NK-92 treated with Interleukin-12 subunit alpha and Interleukin-12 subunit beta, amount 100 ng/mL, for 24 hours (cell line): Measurements from ENCODE around the gene CDH6.

Source experiments
- DNase-seq: peaks from one replicate; lab custom pipeline; 2025; lab: John Stamatoyannopoulos, UW

The CDH6 gene

GRCh38 chr5:31250201-31250600 lies 56.7 kb downstream of the CDH6 start:
- no peak for DNase-seq

- DNase-seq: no peak
Measured at GRCh38 chr5:31251032-31251431, 57.5 kb downstream of the CDH6 start.

GRCh38 chr5:31255041-31255440 lies 61.6 kb downstream of the CDH6 start:
- DNase-seq: no peak

- no peak for DNase-seq
Measured at GRCh38 chr5:31268256-31268655, 74.8 kb downstream of the CDH6 start.

- DNase-seq: no peak
Measured at GRCh38 chr5:31268686-31269085, 75.2 kb downstream of the CDH6 start.

GRCh38 chr5:31269259-31269658 lies 75.8 kb downstream of the CDH6 start:
- no peak for DNase-seq

GRCh38 chr5:31270396-31270795 lies 76.9 kb downstream of the CDH6 start:
- DNase-seq: no peak

GRCh38 chr5:31271567-31271966 lies 78.1 kb downstream of the CDH6 start:
- DNase-seq: no peak

GRCh38 chr5:31273161-31273560 lies 79.7 kb downstream of the CDH6 start:
- DNase-seq: no peak

GRCh38 chr5:31273631-31274378 lies 80.3 kb downstream of the CDH6 start:
- DNase-seq: no peak

- no peak for DNase-seq
Measured at GRCh38 chr5:31280210-31280609, 86.7 kb downstream of the CDH6 start.

- DNase-seq: no peak
Measured at GRCh38 chr5:31283326-31283725, 89.8 kb downstream of the CDH6 start.

GRCh38 chr5:31285025-31285424 lies 91.5 kb downstream of the CDH6 start:
- no peak for DNase-seq

- no peak for DNase-seq
Measured at GRCh38 chr5:31287985-31288384, 94.5 kb downstream of the CDH6 start.

GRCh38 chr5:31289429-31289828 lies 95.9 kb downstream of the CDH6 start:
- DNase-seq: no peak

- no peak for DNase-seq
Measured at GRCh38 chr5:31291323-31291854, 97.9 kb downstream of the CDH6 start.

GRCh38 chr5:31300501-31300900 lies 107.0 kb downstream of the CDH6 start:
- DNase-seq: no peak

- no peak for DNase-seq
Measured at GRCh38 chr5:31301833-31302232, 108.3 kb downstream of the CDH6 start.

GRCh38 chr5:31303688-31304087 lies 110.2 kb downstream of the CDH6 start:
- no peak for DNase-seq

GRCh38 chr5:31317665-31318064 lies 124.2 kb downstream of the CDH6 start:
- DNase-seq: no peak

- DNase-seq: no peak
Measured at GRCh38 chr5:31319335-31319734, 125.8 kb downstream of the CDH6 start.

- DNase-seq: no peak
Measured at GRCh38 chr5:31322946-31323345, 129.5 kb downstream of the CDH6 start.

- DNase-seq: no peak
Measured at GRCh38 chr5:31324842-31325241, 131.4 kb downstream of the CDH6 start.
